GM19328 (cell line): ENCODE results near the gene RNF115.
"Not testable (repeated sequence)": the region's sequence is repeated elsewhere in the genome, so short reads cannot be mapped to it uniquely, and the experiment has no call there.

Source experiments
- ATAC-seq: cut with Tn5 transposase; IDR thresholded peaks from one replicate; pipeline ENCODE4 v1.9.1; 2021; ENCODE audit warnings: mild to moderate bottlenecking, moderate library complexity; ENCODE audit not compliant: unreplicated experiment

Gene RNF115

GRCh38 chr1:145747398-145748247, 76.3 kb downstream of the RNF115 start:
- ATAC-seq = no peak

GRCh38 chr1:145740269-145740668, 83.6 kb downstream of the RNF115 start:
- ATAC-seq = no peak

GRCh38 chr1:145736191-145736590, 87.7 kb downstream of the RNF115 start:
- ATAC-seq = no peak

- ATAC-seq = no peak
Measured at GRCh38 chr1:145730900-145731299, 93.0 kb downstream of the RNF115 start.

GRCh38 chr1:145730467-145730866, 93.4 kb downstream of the RNF115 start:
- ATAC-seq = no peak

GRCh38 chr1:145729666-145730436, 94.0 kb downstream of the RNF115 start:
- no peak for ATAC-seq

GRCh38 chr1:145729196-145729595, 94.7 kb downstream of the RNF115 start:
- no peak for ATAC-seq

GRCh38 chr1:145726193-145726592, 97.7 kb downstream of the RNF115 start:
- ATAC-seq = not testable (repeated sequence)

- ATAC-seq = no peak
Measured at GRCh38 chr1:145720878-145721671, 102.8 kb downstream of the RNF115 start.

- ATAC-seq = no peak
Measured at GRCh38 chr1:145720556-145720877, 103.4 kb downstream of the RNF115 start.

GRCh38 chr1:145719230-145720079, 104.4 kb downstream of the RNF115 start, which contains the start of gene CD160:
Gene CD160 (plus strand): TSS chr1:145719499. CDS start chr1:145728328, 8,829 bp downstream.
- ATAC-seq = no peak

GRCh38 chr1:145718465-145718864, 105.4 kb downstream of the RNF115 start:
- ATAC-seq = not testable (repeated sequence)

GRCh38 chr1:145717833-145718232, 106.1 kb downstream of the RNF115 start:
- ATAC-seq = no peak

- ATAC-seq = no peak
Measured at GRCh38 chr1:145716641-145717345, 107.1 kb downstream of the RNF115 start.

- no peak for ATAC-seq
Measured at GRCh38 chr1:145714524-145715111, 109.3 kb downstream of the RNF115 start.

- ATAC-seq = no peak
Measured at GRCh38 chr1:145711213-145711651, 112.7 kb downstream of the RNF115 start.

- no peak for ATAC-seq
Measured at GRCh38 chr1:145710291-145711027, 113.4 kb downstream of the RNF115 start.

GRCh38 chr1:145708063-145708462, 115.8 kb downstream of the RNF115 start:
- no peak for ATAC-seq
